Activated CD8-positive, alpha-beta memory T cell treated with anti-CD3 and anti-CD28 coated beads for 48 hours (primary cell): ENCODE data around the gene GHDC.
"Not testable (repeated sequence)": the region's sequence is repeated elsewhere in the genome, so short reads cannot be mapped to it uniquely, and the experiment has no call there.

Experiments used
- DNase-seq, 3 experiments: peaks; one replicate each; pipeline ENCODE4 v3.0.0-alpha.2; 2020; ENCODE audit warnings: low read depth in 2 of 3, low spot score in 2 of 3

Gene GHDC

DNA sequence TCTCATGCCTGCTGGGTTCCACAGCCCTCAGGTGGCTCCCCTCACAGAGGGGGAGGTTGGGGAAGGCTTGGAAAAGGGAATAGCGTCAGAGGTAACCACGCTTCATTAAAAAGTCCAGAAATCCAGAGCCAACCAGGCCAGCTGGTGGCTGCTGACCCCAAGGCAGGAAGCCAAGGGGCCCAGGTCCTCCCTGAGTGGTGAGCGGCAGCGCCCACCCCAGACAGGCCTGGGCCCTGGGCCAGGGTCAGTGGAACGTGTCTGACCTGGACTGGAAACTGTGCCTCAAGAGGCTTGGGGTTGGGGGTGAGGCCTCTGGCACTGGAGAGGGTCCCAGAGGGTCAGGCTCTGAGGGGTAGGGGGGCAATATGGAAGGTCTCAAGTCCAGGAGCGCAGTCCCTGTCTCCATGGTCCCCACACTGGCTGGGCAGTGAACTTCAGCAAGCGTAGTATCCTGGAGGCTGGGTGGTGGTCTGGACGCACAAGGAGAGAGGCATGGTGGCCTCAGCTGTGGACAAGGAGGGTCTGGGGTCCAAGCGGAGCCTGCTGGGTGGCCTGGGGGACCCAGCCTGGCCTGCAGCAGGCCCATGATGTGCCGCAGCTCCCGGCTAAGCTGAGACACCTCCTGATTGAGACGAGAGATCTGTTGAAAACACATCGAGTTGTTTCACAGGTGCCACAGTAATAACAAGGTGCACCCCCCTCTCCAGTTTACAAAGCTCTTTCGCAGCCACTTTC lies 34.3 kb downstream of the GHDC start:
- no peak for DNase-seq

DNA sequence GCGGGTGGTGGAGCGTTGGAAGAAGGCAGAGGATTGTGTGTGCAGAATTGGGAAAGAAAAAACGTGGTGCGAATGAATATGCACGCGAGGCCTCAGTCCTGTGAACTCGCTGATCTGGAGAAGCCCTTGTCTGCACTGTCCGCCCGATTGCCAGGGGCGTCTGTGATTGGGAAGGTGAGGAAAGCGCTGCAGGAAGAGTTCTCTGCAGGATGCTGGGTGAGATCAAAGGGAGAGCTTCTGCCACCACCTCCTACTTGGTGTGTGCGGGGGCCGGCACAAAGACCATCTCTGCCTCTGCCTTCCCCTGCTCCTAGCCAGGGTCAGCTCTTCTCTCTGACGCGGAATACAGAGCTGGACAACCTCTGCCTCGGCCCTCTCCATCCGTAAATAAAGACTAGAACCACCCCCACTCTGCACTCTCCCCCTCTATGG lies 38.7 kb downstream of the GHDC start:
- no peak for DNase-seq

DNA sequence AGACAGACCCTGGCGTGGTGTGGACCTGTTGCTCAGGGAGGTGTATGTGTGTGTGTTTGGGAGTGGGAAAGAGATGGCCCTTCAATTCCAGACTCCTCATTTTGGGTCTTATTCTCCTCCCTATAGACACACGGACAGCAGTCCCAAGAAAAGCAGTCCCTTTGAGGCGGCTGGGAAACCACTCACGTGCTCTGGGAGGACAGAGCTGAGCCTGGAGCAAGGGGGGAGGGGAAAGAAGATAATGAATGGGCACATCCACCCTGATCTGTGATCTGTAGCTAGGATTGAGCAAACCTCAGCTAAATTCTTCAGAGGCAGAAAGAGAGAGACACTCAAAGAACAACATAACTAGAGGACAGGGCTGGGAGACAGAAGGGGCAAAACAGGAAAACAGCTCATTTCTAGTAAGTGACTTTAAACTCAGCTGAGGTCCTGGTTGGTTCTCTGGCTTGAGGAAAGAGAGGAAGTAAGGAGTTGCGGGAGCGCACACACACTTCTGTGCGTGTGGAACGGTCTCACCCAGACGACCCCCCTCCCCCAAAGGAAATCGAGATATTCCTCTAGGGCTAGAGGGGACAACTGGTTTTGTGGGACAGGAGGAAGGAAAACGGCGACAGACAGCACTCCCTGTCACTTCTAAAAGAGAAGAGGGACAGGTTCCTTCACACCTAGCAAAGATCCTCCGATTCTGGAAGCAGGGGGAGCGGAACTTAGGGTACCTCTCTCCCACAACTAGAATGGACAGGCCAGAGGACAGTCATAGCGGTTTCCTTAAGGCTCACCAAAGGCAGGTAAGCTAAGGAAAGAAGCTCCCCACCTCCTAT lies 40.2 kb downstream of the GHDC start:
- DNase-seq = no peak

DNA sequence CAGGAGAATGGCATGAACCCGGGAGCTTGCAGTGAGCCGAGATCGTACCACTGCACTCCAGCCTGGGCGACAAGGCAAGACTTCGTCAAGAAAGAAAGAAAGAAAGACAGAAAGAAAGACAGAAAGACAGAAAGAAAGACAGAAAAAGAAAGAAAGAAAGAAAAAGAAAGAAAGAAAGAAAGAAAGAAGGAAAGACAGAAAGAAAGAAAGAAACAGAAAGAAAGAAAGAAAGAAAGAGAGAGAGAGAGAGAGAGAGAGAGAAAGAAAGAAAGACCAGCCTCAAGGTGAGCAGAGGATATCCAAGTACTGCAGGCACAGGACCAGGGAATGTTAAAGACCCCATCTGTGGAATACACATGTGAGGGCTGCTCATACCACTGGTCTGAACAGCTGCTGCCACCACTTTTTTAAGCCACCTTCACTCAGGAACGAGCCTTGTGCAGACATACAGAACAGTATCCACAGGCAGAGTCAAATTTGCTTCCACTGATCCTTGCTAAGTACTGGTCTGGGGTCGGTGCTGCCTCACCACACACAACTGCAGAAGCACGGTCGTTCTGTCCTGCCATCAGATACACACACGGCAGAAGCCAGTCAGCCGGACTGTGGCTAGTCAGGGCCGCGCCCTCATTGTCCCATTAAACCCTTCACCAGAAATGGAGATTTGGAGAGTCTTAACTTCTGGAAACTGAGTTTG lies 47.2 kb downstream of the GHDC start:
- DNase-seq = no peak

DNA sequence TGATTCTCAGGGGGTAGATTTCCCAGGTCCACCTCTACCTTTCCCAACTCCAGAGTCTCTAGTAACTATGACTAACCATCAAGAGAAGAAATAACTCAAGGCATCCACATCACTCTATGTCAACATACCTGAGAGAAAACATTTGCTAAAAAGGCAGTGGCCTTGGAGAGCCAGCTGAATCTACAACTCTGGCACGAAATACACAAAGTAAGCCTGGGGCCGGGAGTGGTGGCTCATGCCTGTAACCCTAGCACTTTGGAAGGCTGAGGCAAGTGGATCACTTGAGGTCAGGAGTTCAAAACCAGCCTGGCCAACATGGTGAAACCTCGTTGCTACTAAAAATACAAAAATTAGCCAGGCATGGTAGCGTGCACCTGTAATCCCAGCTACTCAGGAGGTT lies 51.2 kb downstream of the GHDC start:
- not testable (repeated sequence) for DNase-seq

DNA sequence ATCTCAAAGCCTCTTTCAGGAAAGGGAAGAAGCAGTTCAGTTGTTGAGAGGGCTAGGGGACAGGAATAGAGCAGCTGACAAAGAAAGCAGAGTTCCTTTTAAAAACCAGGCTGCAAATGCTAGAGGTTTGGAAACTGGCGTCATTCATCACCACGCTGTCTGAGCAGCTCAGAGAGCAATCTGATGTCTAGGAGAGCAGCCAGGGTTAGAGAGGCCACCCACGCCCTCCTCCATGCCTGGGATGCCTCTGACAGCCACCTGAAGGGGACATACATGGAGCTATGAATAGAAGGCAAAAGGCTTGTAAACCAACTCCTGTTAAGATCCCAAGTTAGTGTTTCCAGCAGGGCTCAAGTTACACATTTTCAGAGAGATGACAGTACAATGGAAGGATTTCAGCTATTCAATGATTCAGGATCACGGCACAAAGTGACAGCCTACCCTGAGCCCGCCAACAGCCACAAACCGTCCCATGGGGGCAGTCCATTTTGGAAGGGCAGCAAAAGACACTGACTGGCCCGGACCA lies 51.9 kb downstream of the GHDC start:
- no peak for DNase-seq

DNA sequence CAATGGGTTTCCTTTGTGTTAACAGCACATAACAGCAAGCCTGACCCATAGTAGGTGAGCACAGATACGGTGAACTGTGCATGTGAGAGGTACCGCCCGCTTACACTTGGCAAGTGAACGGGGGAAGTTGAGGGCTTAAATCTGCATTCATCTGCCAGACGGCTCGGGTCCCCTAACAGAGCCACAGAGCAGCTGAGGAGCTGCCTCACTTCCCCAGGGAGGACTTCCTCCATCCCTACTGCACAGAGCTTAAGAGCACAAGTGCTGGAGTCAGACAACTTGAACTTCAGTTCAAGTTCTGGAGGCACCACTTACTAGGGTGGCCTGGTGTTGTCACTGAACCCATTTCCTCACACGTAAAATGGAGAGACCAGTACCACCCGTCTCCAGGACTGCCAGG lies 52.9 kb downstream of the GHDC start:
- DNase-seq = no peak

DNA sequence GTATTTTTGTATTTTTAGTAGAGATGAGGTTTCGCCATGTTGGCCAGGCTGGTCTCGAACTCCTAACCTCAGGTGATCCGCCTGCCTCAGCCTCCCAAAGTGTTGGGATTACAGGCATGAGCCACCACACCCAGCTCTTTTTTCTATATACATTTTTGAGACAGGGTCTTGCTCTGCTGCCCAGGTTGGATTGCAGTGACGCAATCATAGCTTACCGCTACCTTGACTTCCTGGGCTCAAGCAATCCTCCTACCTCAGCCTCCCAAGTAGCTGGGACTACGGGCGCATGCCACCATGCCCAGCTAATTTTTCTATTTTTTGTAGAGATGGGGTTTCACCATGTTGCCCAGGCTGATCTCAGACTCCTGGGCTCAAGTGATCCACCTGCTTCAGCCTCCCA lies 53.6 kb downstream of the GHDC start:
- not testable (repeated sequence) for DNase-seq
